ENCODE measurements around the gene GRIN3A. TPM values are rescaled to one million over a fixed set of nuclear protein-coding genes. Genes with fewer than 3 reads are reported as not detected.

The GRIN3A gene
- total and polyA plus RNA-seq, 9 of the 15 experiments (the other 6 are each of a cell fraction or from before 2014, with no cell fraction given), result 0.01 to 0.03 TPM; not detected in 7

DNA sequence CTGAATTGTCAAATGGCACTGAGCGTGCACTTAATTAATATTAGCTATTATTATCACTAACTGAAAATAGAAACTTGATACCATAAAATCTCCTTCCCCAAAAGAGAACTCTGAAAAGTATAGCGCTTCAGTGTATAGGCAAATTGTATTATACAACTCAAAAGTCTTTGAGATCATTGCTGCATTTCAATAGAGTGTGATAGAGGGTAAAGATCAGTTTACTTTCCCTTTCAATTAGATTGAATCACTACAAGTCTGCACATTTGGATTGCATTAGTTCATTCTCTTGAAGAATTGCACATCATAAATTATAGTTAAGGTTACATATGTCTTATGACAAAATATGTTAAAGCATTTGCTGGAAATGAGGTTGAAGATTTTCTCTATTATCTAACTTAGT lies 13.4 kb upstream of the GRIN3A start (continued):
- TF ChIP-seq, protein P1, sequence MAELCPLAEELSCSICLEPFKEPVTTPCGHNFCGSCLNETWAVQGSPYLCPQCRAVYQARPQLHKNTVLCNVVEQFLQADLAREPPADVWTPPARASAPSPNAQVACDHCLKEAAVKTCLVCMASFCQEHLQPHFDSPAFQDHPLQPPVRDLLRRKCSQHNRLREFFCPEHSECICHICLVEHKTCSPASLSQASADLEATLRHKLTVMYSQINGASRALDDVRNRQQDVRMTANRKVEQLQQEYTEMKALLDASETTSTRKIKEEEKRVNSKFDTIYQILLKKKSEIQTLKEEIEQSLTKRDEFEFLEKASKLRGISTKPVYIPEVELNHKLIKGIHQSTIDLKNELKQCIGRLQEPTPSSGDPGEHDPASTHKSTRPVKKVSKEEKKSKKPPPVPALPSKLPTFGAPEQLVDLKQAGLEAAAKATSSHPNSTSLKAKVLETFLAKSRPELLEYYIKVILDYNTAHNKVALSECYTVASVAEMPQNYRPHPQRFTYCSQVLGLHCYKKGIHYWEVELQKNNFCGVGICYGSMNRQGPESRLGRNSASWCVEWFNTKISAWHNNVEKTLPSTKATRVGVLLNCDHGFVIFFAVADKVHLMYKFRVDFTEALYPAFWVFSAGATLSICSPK (IDR thresholded peaks at IDR 0.05; ENCODE audit: borderline replicate concordance), result no peak

DNA sequence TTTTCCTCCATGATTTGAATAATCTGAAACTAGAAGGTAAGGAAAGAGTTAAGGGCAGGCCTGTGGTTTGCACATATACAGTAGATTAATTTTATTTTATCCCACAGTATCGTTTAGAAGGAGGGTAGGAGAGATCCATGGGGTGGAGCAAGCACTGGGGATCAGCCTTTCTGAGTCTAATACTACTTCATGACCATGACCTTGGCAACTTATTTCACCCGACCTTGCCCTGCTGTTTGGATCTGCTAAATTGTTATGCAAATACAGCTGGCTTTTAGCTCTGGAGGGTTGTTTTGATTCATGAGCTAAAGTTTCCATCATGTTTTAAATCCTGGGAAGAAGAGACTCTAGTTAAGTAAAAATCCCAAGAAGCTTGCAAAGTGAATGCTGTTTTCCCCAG lies 864 bp upstream of the GRIN3A start:
- Histone ChIP-seq H3K79me2 (ENCODE audit: control insufficient read depth, insufficient read depth, low read length) (no peaks in the 10 kb centered on the region), H3K9me3 (replicated peaks; ENCODE audit: control insufficient read depth, insufficient read depth, low read depth, low read length) (no peaks in the 10 kb centered on the region), H3K4me2 (ENCODE audit: insufficient read depth, low read length) (no peak overlapping the region), H3K27ac (ENCODE audit: extremely low read depth, low read depth, low read length) (no peak overlapping the region), H3K27me3 (ENCODE audit: control insufficient read depth in 2 of 2, insufficient read depth in 2 of 2, low read length in 2 of 2) (peaks cover 2 to 23% of the 10 kb centered on the region in 2 experiments; a peak in 2 of 5 replicates), H3K4me3 (no peak overlapping the region), H3K4me1 (replicated peaks in 1 of 2; ENCODE audit: control insufficient read depth in 2 of 2, insufficient read depth in 2 of 2, low read length in 2 of 2) (peaks cover 0 to 13% of the 10 kb centered on the region in 2 experiments; a peak in 2 of 5 replicates), H4K20me1 (replicated peaks; ENCODE audit: control insufficient read depth, insufficient read depth, low read length) (no peaks in the 10 kb centered on the region), H2AFZ (ENCODE audit: low read depth, low read length) (no peak overlapping the region), H3K36me3 (ENCODE audit: control insufficient read depth, insufficient read depth, low read length) (no peaks in the 10 kb centered on the region), H3K9me1 (ENCODE audit: control insufficient read depth, insufficient read depth, low read length) (no peaks in the 10 kb centered on the region), H3K9ac (ENCODE audit: insufficient read depth in 1 of 2, low read depth in 2 of 2, low read length in 2 of 2) (no peak overlapping the region)
- intact Hi-C loops (cut with micrococcal nuclease), result no loop called here
- DNase-seq (ENCODE audit: extremely low read depth in 1 of 4, low spot score in 3 of 4), result no peak
- ATAC-seq, result no peak
- POLR2A ChIA-PET, result no interaction called here
- WGBS (ENCODE audit: insufficient coverage, low coverage, missing lambda C conversion rate), result 3% methylated on average over 2 of the region's 2 CpGs
- no peak for TF ChIP-seq ZNF780A (CRISPR knock-in tag; IDR thresholded peaks at IDR 0.05)
- no peak for TF ChIP-seq CCAR2 (IDR thresholded peaks at IDR 0.05; ENCODE audit: low read depth, low read length)
- no peak for TF ChIP-seq ASH1L (IDR thresholded peaks at IDR 0.05; ENCODE audit: borderline replicate concordance, low read depth, partially characterized antibody)
- no peak for TF ChIP-seq ZNF431 (CRISPR knock-in tag; IDR thresholded peaks at IDR 0.05)
- no peak for TF ChIP-seq SMARCA5 (IDR thresholded peaks at IDR 0.05)
- TF ChIP-seq MAZ (CRISPR knock-in tag; conservative IDR thresholded peaks at IDR 0.05 in 1 of 2, IDR thresholded peaks at IDR 0.05 in 1 of 2), result no peak
- FAIRE-seq, result no peak
- in situ Hi-C loops (cut with MboI), result no loop called here
- BruUV-seq (replicated peaks), result no TSS peak
- CTCF ChIA-PET (ENCODE audit: low intra/inter-chr PET ratio), result no interaction called here
